ENCODE results near the gene LRCH1. TPM values are rescaled to one million over a fixed set of nuclear protein-coding genes. Genes with fewer than 3 reads are reported as not detected.

The LRCH1 gene
- total RNA-seq, 2 donors from 2014 or later, result 22.5 to 31.4 TPM

DNA sequence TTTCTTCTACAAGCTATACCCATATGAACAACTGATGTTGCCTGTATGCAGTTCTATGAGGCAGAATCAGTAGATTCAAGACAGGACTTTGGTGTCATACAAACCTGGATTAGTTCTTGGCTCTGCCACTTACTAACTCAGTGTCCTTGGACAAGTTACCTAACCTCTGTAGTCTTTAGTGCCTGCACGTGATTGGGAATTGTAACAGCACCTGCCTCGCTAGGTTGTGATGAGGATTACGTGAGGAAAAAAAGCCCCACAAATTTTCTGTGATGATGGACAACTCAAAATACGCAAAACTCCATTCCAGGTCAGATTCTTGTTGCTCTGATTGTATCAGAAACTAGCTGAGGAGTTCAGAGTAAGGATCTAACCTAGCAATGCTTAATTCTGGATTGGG is 89.3 kb downstream of the LRCH1 start:
- intact Hi-C loops (cut with DNase I), result no loop called here
- no peak for DNase-seq (ENCODE audit: low spot score)

GRCh38 chr13:46643165-46643777 is 90.3 kb downstream of the LRCH1 start:
- no peak for DNase-seq (ENCODE audit: low spot score)
- intact Hi-C loops (cut with DNase I), result no loop called here

DNA sequence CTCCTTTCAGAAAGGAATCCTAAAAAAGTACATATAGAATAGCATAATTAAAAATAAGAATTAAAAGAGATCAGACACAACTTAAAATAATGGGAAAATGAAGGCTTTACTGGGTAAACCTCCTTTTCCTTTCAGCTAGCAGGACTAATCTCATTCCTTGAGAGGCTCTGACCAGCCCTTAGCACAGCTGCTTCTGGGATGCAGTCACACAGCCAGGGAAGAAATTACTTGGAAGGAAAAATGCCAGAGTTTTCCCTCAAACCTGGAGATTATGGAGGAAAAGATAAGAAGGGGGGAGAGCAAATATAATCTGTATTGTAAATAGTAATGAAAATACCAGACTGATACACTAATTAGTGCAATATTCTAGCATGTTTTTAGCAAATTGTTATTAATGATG is 91.8 kb downstream of the LRCH1 start:
- intact Hi-C loops (cut with DNase I), result no loop called here
- DNase-seq (ENCODE audit: low spot score), result no peak

DNA sequence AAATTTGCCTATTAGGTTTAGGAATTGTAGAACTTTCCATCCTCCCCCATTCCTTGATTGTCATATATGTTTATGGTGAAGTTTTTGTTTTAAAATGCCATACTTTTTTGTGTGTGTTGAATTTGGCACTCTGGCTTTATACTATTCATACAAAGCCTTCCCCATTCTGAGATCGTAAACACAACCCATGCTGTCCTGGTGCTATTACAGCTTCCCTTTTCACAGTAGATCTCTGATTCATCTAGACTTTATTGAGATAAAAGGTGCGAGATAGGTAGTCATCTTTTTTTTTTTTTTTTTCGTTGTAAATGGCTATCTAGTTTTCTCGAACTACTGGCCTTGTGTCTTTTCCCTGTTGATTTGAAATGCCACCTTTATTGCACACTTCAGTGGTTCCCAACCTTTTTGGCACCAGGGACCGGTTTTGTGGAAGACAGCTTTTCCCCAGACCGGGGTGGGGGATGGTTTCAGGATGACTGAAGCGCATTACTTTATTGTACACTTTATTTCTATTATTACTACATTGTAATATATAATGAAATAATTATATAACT is 94.6 kb downstream of the LRCH1 start:
- intact Hi-C loops (cut with DNase I), result no loop called here
- DNase-seq (ENCODE audit: low spot score), result no peak

DNA sequence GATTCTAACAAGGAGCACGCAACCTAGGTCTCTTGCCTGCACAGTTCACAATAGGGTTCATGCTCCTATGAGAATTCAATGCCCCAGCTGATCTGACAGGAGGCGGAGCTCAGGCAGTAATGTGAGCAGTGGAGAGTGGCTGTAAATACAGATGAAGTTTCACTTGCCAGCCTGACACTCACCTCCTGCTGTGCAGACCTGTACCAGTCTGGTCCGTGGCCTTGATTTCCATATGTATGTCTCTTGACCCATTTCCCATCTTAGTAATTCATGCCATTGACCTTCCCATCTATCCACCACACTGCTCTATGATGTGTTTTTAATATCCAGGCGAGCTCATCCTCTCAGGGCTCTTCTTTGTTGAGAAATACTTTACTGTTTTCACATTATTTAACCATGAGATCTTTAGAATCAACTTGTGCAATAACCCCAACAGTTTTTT is 95.2 kb downstream of the LRCH1 start:
- DNase-seq (ENCODE audit: low spot score), result no peak

GRCh38 chr13:46649816-46650215 is 96.8 kb downstream of the LRCH1 start:
- no peak for DNase-seq (ENCODE audit: low spot score)
- intact Hi-C loops (cut with DNase I), result no loop called here

More for the DNA sequence above, 95.2 kb downstream of the LRCH1 start:
- intact Hi-C loops (cut with DNase I), result no loop called here

DNA sequence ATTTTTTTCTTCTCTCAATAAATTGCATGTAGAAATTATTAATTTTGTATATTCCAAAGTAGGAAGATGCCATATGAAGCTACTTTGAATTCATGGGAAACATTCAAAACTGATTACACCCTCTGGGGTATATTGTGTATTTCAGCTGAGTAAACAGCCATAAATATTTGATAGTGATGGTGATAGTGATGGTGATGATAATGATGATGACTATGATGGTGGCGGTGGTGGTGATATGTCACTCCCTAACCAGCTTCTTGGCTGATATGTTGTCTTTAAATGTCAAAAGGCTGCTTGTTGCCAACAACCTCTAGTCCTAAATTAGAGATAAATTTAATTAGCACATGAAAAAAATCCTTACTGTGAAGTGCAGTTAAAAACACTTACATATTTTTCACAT is 102.0 kb downstream of the LRCH1 start:
- no peak for DNase-seq (ENCODE audit: low spot score)
- intact Hi-C loops (cut with DNase I), result no loop called here

GRCh38 chr13:46655377-46656180 is 102.6 kb downstream of the LRCH1 start:
- intact Hi-C loops (cut with DNase I), result no loop called here
- DNase-seq (ENCODE audit: low spot score), result no peak

DNA sequence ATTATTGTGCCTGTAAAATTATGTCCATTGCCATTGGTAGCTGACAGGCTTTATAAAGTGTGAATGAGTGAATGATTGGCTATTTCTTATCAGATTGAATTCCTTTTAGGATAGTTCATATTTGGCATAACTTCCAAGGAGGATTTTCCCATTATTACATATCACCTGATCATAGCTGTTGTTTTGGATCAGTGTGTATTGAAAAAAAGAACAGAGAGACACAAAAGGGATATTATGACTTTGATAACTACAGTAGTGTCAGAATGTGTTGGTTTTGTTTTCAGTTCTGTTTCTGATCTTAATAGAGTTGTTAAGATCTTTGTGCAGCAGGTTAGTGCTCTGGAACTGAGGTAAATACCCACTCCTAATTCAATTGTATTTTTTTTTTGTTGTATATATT is 103.8 kb downstream of the LRCH1 start:
- no peak for DNase-seq (ENCODE audit: low spot score)
- intact Hi-C loops (cut with DNase I), result no loop called here

DNA sequence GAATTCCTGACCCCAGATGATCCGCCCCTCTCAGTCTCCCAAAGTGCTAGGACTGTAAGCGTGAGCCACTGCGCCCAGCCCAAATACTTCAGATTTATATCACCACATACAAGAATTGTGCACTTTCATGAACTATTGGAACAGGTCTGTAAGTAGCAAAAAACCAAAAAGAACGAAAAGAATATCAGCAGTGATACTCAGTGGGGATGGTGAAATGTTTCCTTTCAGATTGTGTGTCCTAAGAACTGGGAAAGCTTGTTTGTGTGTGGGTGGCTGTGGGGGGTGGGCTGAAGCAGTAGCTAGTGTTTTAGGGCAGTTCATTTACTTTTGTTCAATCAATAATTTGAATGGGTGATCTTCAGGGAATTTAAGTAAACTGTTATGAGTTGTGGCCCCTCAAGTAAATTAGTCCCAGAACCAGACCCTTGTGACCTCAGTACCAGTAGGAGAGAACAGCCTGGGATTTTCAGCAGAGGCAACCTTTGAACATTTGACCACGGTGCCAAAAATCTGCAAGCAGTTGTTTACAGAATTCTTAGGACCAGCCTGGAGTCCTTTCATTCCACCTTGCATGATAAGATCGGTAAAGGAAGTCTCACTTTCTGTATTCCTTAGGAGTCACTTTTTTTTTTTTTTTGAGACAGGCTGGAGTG is 106.6 kb downstream of the LRCH1 start:
- intact Hi-C loops (cut with DNase I), result loop anchor here in 1 of 2 donors (10.0 kb wide), 1 partner anchor 65 kb away; no protein-coding TSS in a partner anchor
- no peak for DNase-seq (ENCODE audit: low spot score)

DNA sequence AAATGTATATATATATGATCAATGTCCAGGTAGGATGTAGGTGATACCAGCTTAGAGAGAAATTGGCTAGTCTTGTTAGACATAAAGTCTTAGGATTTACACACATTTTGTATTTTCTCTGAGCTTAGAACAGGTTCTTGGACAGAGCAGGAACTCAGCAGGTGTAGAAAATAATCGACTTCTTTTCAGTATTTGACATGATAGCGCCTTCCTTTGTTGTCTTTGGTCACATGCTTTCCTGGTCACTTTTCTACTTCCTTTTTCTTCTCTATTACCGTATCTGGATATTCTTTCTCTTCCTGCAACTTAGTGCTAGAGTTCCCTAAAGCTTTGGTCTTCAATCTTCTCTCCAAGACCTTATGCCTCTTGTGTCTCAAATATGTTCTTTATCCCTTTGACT is 107.4 kb downstream of the LRCH1 start:
- intact Hi-C loops (cut with DNase I), result loop anchor here in 1 of 2 donors (10.0 kb wide), 1 partner anchor 66 kb away; no protein-coding TSS in a partner anchor
- no peak for DNase-seq (ENCODE audit: low spot score)

- intact Hi-C loops (cut with DNase I), result loop anchor here in 1 of 2 donors (10.0 kb wide), 1 partner anchor 66 kb away; no protein-coding TSS in a partner anchor
- no peak for DNase-seq (ENCODE audit: low spot score)
These were observed 107.9 kb downstream of the LRCH1 start for GRCh38 chr13:46660857-46661256.

DNA sequence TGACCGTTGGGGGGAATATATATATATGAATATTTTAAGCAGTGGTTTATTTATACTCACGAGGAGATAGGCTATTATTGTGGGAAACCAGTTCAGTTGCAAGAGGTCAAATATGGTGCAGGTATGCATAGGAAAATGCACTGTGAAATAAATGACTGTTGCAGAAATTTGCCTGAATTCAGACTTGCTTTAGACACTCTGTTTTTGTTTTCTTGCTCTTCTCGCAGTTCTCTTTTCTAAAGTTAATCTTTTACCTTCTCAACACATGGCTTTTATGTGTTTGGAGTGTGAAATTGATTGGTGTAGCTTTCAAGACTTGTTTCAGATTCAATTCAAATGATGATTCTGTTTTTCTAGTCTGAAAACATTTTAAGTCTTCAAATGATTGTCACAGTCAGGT is 109.7 kb downstream of the LRCH1 start:
- DNase-seq (ENCODE audit: low spot score), result no peak
- intact Hi-C loops (cut with DNase I), result loop anchor here in 1 of 2 donors (10.0 kb wide), 1 partner anchor 68 kb away; no protein-coding TSS in a partner anchor

DNA sequence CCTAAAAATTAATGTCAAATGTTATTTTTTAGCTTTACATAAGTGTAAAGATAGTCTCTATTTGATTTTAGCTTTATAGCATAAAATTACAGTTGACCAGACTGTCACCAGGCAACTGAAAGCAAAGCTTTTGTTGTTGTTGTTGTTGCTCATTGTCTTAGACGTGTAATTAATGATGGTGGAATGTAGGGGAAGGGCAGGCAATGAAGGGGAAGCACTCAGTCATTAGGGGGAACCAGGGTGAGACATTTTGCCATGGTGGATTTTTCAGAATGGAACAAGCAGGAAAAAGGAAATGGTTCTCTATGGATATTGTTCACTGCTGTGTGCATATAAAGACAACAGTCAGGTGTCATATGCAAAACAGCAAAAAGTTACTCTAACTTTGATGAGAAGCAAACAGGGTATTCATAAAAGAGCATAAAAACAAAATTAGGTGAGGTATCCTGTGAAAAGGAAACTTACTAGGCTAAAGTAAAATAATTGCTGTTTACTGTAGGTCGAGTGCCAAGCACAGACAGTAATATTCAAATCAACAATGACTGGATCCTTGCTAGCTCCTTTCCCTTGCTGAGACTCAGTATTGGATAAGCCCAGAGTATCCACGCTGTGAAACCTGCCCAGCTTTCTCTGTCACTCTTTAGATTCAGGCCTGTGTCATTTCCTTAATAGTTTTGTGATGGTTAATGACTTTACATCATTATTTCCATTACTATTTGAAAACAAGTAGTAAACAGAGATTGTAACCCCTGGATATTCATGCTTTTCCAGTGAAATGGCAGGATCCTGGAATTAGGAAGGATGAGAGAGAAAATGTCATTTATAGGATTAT is 110.5 kb downstream of the LRCH1 start:
- DNase-seq (ENCODE audit: low spot score), result no peak
- intact Hi-C loops (cut with DNase I), result loop anchor here in 1 of 2 donors (10.0 kb wide), 1 partner anchor 69 kb away; no protein-coding TSS in a partner anchor

DNA sequence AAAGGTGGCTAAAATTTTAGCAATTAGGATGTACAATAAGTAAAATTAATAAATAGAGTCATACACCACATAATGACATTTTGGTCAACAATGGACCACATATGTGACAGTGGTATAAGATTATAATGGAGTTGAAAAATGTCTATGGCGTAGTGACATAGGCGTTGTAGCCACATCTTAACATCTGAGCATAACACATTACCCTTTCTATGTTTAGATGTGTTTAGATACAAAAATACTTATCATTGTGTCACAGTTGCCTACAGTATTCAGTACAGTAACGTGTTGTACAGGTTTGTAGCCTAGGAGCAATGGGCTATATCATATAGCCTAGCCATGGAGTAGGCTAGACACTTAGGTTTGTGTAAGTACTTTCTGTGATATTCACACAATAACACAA is 111.2 kb downstream of the LRCH1 start:
- intact Hi-C loops (cut with DNase I), result loop anchor here in 1 of 2 donors (10.0 kb wide), 1 partner anchor 69 kb away; no protein-coding TSS in a partner anchor
- DNase-seq (ENCODE audit: low spot score), result no peak

DNA sequence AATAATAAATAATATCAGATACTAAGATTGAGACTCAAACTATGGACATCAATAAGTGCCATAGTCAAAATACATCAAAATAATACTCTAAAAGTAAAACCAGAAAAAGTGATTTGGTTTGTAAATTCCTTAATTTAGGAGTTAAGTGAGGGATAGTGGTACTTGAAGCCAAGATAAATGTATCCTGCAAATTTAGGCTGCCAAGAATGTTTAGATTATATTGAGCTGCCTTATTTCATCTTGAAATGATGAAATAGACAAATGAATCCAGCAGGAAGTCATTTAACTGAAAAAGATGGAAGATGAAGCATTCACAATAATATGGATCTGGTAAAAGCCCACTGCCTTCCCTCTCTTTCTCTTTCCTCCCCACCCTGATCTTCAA is 112.3 kb downstream of the LRCH1 start:
- intact Hi-C loops (cut with DNase I), result loop anchor here in 1 of 2 donors (10.0 kb wide), 1 partner anchor 70 kb away; no protein-coding TSS in a partner anchor
- DNase-seq (ENCODE audit: low spot score), result no peak

DNA sequence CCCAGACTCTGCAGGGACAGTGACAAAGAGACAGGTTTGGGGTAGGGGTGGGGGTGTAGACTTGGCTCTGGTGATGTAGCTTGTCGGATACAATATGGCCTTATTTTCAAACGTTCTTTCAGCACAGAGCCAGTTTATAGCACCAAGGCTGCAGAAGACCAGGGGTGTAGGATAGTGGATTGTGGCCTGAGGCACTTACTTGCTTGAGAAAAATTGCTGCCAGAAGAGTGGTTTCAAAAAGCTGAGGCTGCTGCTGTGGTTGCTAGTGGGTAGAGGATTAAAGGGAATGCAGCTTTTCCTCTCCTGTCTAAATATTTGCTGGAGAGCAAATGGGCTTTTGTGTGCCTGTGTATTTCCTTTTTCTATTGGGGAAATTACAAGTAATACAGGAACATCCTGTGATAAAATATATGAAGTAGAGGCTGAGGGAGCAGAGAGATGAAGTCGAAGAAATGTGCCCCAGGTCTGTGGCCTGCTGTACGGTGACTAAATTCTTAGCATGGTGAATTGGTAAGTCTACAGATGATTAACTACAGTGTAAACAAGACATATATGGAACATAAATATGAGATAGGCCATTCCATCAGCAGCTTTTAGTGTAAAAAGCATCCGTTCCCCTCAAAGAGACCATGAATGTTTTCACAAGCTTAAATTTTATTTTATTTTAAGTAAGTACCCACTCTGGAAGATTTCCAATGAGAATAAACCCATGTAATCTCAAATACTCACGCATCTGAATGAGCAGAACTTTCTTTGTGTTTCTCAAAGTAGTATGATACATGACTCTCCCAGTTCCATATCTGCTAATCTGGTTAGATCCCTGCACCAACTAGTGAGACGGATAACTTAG is 112.9 kb downstream of the LRCH1 start:
- intact Hi-C loops (cut with DNase I), result loop anchor here in 1 of 2 donors (10.0 kb wide), 1 partner anchor 71 kb away; no protein-coding TSS in a partner anchor
- no peak for DNase-seq (ENCODE audit: low spot score)

Measured in posterior vena cava (tissue), 2 donors.